Measurements from ENCODE around the gene HSPD1. TPM values are rescaled to one million over a fixed set of nuclear protein-coding genes. Genes with fewer than 3 reads are reported as not detected.

HSPD1 gene
- polyA plus RNA-seq, 2 of the 4 experiments (the other 2 are of a cell fraction): 790 to 882 TPM

GRCh38 chr2:197538412-197538811 is 38.8 kb upstream of the HSPD1 start (continued):
- TF ChIP-seq CBX2 (IDR thresholded peaks at IDR 0.05; ENCODE audit: borderline replicate concordance, low read depth): no peak
- TF ChIP-seq, protein P1, sequence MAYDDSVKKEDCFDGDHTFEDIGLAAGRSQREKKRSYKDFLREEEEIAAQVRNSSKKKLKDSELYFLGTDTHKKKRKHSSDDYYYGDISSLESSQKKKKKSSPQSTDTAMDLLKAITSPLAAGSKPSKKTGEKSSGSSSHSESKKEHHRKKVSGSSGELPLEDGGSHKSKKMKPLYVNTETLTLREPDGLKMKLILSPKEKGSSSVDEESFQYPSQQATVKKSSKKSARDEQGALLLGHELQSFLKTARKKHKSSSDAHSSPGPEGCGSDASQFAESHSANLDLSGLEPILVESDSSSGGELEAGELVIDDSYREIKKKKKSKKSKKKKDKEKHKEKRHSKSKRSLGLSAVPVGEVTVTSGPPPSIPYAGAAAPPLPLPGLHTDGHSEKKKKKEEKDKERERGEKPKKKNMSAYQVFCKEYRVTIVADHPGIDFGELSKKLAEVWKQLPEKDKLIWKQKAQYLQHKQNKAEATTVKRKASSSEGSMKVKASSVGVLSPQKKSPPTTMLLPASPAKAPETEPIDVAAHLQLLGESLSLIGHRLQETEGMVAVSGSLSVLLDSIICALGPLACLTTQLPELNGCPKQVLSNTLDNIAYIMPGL (CRISPR knock-in tag; IDR thresholded peaks at IDR 0.05; ENCODE audit: borderline replicate concordance): no peak

DNA sequence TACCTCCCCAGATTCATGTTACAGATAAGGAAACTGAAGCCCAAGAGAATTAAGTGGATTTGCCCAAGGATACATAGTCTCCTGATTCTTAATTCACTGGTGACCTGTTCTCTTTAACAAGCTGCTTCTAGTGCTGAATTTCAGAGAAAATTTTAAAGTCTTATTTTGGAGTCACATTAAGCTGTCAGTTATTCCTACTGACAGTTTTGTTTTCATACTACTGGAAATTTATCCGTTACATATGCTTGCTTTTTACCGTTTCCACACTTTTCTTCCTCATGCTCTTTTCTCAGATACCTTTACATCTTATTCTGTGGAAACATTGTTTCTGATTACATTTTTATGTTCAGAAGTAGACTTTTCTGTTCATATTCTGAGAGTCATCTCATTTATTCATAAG is 17.5 kb upstream of the HSPD1 start:
- POLR2A ChIA-PET: interaction anchor here (1.0 to 3.0 kb wide), 3 partner anchors 16 to 82 kb away, joined by 4 to 57 read pairs (median 7); partner anchors contain the start of genes HSPD1, HSPE1 and SF3B1
- DNase-seq (ENCODE audit: low read depth in 1 of 2, low spot score in 1 of 2) (no peak), FAIRE-seq (no peak), ATAC-seq (no peak)
- TF ChIP-seq E2F6 (IDR thresholded peaks at IDR 0.05; ENCODE audit: borderline replicate concordance, low read depth) (no peak), RCOR1 (IDR thresholded peaks at IDR 0.05; ENCODE audit: low read depth, low read length) (no peak), CBX8 (IDR thresholded peaks at IDR 0.05) (no peak), HEYL (CRISPR knock-in tag; IDR thresholded peaks at IDR 0.05) (no peak), HDAC2 (IDR thresholded peaks at IDR 0.05) (no peak), HOXB5 (CRISPR knock-in tag; IDR thresholded peaks at IDR 0.05) (no peak), EP300 (IDR thresholded peaks at IDR 0.05) (no peak), NR3C1 (IDR thresholded peaks at IDR 0.05) (no peak)
- TF ChIP-seq, protein P2, sequence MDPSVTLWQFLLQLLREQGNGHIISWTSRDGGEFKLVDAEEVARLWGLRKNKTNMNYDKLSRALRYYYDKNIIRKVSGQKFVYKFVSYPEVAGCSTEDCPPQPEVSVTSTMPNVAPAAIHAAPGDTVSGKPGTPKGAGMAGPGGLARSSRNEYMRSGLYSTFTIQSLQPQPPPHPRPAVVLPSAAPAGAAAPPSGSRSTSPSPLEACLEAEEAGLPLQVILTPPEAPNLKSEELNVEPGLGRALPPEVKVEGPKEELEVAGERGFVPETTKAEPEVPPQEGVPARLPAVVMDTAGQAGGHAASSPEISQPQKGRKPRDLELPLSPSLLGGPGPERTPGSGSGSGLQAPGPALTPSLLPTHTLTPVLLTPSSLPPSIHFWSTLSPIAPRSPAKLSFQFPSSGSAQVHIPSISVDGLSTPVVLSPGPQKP (IDR thresholded peaks at IDR 0.05; ENCODE audit: low read depth, low read length): no peak
- TF ChIP-seq, protein P3, sequence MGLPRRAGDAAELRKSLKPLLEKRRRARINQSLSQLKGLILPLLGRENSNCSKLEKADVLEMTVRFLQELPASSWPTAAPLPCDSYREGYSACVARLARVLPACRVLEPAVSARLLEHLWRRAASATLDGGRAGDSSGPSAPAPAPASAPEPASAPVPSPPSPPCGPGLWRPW (IDR thresholded peaks at IDR 0.05): no peak
- TF ChIP-seq, protein P4, sequence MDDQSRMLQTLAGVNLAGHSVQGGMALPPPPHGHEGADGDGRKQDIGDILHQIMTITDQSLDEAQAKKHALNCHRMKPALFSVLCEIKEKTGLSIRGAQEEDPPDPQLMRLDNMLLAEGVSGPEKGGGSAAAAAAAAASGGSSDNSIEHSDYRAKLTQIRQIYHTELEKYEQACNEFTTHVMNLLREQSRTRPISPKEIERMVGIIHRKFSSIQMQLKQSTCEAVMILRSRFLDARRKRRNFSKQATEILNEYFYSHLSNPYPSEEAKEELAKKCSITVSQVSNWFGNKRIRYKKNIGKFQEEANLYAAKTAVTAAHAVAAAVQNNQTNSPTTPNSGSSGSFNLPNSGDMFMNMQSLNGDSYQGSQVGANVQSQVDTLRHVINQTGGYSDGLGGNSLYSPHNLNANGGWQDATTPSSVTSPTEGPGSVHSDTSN (IDR thresholded peaks at IDR 0.05): no peak
- peaks cover 13% of the 10 kb centered on the region for H3K4me1 ChIP-seq
- H3K4me2 ChIP-seq: peak overlapping the region; percentile 75
- H3K9me3 ChIP-seq: no peaks in the 10 kb centered on the region
- peak overlapping the region; percentile 94 to 98; a peak in 4 of 6 replicates for H3K27ac ChIP-seq
- peak overlapping the region; percentile 80 for H3K4me3 ChIP-seq
- WGBS (ENCODE audit: missing lambda C conversion rate): 32% methylated on average over 2 of the region's 2 CpGs
- CTCF ChIA-PET: interaction anchor here (1.0 to 1.3 kb wide), 2 partner anchors 32 to 82 kb away, joined by 3 read pairs; no protein-coding TSS in a partner anchor

DNA sequence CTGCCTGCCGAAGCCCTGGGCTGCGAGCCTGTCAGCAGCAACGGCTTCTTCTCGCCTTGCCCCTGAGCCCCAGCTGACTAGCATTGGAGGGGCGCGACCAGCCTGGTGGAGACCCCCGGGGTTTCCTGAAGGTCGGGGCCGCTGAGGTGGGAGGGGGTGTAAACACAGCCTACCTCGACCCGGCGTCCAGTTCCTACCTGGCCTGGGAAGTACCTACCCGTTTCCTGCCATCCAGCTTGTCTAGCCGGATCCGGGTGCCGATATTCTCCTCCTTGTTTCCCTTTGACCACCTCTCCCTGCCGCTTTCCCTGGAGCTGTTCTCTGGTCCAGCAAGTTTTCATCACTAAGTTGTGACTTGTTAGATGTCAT is 16.7 kb upstream of the HSPD1 start:
- Histone ChIP-seq H3K4me1 (peaks cover 13% of the 10 kb centered on the region), H3K9me3 (no peaks in the 10 kb centered on the region), H3K4me3 (peak overlapping the region; percentile 80), H3K27ac (peak overlapping the region; percentile 94 to 98), H3K4me2 (peak overlapping the region; percentile 75)
- under 1% methylated on average over 17 of the region's 17 CpGs for WGBS (ENCODE audit: missing lambda C conversion rate)
- ATAC-seq (peak; percentile 57 to 64), DNase-seq (ENCODE audit: low read depth in 1 of 2, low spot score in 1 of 2) (peak; percentile 15 to 20), FAIRE-seq (no peak)
- TF ChIP-seq HOXB13 (CRISPR knock-in tag; IDR thresholded peaks at IDR 0.05; ENCODE audit: low read depth) (no peak), EHMT2 (IDR thresholded peaks at IDR 0.05; ENCODE audit: low read depth) (no peak), TFCP2L1 (CRISPR knock-in tag; IDR thresholded peaks at IDR 0.05) (no peak), MYC (IDR thresholded peaks at IDR 0.05; ENCODE audit: borderline replicate concordance, low read length) (no peak), TP53 (CRISPR knock-in tag; IDR thresholded peaks at IDR 0.05) (no peak)
- CTCF ChIA-PET: interaction anchor here (1.0 to 1.3 kb wide), 2 partner anchors 32 to 83 kb away, joined by 3 read pairs; no protein-coding TSS in a partner anchor
- POLR2A ChIA-PET: interaction anchor here (0.6 to 3.0 kb wide), 14 partner anchors 9 to 262 kb away, joined by 3 to 57 read pairs (median 4); partner anchors contain the start of genes COQ10B, HSPD1, HSPE1 and SF3B1
